HG03521 (cell line): ENCODE measurements around the gene AMZ2.
A peak's percentile ranks its signal among the peaks of the same experiment; 100 is the strongest.
"Not testable (repeated sequence)": the region's sequence is repeated elsewhere in the genome, so short reads cannot be mapped to it uniquely, and the experiment has no call there.

Experiments
- ATAC-seq: cut with Tn5 transposase; IDR thresholded peaks from one replicate; pipeline ENCODE4 v1.9.1; 2021; ENCODE audit warnings: mild to moderate bottlenecking, moderate library complexity; ENCODE audit not compliant: unreplicated experiment

AMZ2 gene

DNA sequence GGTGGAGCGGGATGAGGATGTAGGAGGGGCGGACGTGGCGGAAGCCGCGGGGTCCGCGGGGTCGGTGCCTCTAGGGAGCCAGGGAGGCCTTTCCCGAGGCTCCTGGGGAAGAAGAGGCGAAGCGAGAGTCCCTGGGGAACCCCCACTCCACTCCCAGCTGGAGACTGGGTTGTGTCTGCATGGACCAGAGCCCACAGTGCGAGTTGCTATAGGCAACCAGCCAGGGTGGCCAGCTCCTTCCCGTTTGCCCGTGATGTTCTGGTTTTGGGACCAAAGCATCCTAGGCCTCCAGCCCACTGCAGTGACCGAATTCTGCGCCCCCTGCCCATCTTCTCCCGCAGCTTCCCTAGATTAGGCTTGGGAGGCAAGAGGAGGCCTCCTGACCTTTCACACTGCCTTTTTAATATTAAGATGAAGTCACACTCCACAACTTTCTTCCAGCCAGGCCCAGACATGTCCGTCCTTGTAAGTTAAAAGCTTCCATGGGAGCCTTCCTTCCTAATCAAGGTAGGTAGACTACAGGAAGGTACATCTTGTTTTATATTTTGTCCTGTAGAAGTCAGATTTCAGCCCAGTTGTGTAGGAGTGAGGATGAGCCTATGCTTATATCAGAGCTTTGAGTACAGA, 469 bp downstream of the AMZ2 start:
- peak; percentile 16 for ATAC-seq

DNA sequence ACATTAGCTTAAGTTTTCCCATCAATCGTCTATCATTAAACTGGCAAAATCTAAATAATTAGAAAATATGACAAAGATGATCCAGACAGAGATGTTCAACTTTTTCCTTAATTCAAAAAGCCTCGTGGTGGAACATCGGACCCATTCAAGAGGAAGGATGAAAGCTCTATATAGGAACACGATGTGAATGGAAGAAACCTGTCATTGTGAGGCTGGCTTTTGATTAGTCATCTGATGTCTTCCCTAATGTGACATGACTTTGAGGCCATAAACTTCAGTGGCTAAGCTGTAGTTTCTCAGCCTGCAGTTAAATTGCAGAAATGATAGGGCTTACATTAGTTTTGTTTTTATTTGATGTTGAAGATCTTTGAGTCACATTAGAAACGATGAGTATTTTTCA, 1.0 kb downstream of the AMZ2 start:
- no peak for ATAC-seq

DNA sequence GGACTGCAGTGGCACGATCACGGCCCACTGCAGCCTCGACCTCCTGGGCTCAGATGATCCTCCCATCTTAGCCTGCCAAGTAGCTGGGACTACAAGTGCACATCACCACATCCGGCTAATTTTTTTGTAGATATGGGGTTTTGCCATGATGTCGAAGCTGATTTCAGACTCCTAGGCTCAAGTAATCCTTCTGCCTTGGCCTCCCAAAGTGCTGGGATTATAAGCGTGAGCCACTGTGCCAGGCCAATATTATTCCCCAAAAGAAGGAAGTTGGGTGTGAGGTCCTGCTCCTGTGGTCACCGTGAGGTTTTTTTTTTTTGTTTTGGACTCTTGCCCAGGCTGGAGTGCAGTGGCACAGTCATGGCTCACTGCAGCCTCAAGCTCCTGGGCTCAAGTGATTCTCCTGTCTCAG, 1.5 kb downstream of the AMZ2 start:
- ATAC-seq, result no peak

DNA sequence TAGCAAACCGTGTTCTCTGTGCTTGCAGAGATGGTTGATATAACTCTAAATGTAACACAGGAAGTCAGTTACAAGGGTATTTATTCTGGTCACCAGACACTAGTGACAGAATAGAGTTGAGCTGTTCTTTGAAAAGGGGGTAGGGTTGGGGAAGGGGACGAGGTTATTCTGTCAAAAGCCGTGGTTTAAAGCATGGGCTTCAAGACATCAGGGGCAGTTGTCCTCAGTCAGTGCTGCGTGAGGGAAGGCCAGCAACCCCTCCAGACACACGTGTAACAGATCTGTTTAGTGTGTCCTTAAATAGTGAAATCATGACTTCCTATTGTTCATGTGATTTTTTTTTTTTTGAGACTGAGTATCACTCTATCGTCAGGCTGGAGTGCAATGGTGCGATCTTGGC, 5.6 kb downstream of the AMZ2 start:
- ATAC-seq, result not testable (repeated sequence)

DNA sequence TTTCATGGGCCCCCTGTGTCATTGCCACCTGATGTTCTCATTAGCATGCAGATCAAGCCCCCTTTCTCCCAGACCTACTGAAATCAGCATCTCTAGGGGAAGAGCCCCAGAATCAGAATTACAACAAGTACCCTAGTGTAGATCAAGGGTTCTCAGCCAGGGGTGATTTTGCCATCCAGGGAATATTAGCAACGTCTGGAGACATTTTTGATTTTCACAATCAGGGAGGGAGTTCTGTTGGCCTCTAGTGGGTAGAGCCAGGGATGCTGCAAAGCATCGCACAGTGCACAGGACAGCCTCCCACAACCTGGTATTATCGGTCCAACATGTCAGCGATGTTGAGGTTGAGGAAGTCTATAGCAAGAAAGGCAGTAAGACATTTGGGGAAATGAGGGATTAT, 7.3 kb downstream of the AMZ2 start:
- no peak for ATAC-seq

GRCh38 chr17:68255731-68256538, 8.1 kb downstream of the AMZ2 start:
- ATAC-seq, result no peak

DNA sequence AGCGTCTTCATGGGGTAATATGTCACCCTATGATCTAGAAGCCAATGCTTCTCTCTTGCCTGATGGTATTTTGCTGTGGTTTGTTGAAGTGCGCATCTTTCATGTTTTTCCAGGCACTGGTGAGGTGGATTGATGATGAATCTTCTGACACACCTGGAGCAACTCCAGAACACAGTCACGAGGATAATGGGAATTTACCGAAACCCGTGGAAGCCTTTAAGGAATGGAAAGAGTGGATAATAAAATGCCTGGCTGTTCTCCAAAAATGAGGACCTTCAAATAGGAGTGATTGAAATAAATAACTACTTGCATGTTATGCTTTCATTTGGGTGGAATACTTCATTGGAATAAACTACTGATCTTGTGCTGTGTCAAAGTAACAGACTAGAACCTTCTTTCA, 8.9 kb downstream of the AMZ2 start:
- not testable (repeated sequence) for ATAC-seq

- ATAC-seq, result no peak
Measured at GRCh38 chr17:68257934-68258333, 10.1 kb downstream of the AMZ2 start.

- peak; percentile 94 for ATAC-seq
Measured at GRCh38 chr17:68258890-68259647, 11.2 kb downstream of the AMZ2 start.

- not testable (repeated sequence) for ATAC-seq
Measured at GRCh38 chr17:68259648-68259951, 11.8 kb downstream of the AMZ2 start.

DNA sequence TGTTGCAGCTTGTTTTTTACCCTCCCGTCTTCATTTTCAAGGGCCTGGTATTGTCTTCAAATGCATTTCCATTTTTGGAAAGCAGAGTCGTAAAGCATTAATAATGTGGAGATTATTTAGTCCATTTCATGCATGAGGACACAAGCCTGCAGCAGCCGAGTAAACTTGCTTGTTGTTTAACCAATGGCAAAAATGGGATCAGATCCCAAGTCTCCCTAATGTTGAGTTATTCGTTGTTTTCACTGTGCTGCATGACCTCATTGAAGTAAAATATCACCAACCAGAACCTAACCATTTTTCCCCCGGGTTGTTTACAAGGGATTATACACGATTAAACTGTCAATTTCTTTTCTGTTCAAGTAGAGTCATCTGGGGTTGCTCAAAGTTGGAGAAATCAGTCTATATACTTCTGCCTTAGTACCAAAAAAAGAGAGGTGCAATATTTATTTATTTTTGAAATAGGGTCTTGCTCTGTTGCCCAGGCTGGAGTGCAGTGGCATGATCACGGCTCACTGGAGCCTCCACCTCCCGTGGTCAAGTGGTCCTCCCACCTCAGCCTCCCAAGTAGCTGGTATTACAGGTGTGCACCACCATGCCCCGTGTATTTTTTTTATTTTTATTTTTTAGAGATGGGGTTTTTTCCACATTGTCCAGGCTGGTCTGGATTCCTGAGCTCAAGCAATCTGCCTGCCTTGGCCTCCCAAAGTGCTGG, 12.4 kb downstream of the AMZ2 start:
- ATAC-seq, result no peak

DNA sequence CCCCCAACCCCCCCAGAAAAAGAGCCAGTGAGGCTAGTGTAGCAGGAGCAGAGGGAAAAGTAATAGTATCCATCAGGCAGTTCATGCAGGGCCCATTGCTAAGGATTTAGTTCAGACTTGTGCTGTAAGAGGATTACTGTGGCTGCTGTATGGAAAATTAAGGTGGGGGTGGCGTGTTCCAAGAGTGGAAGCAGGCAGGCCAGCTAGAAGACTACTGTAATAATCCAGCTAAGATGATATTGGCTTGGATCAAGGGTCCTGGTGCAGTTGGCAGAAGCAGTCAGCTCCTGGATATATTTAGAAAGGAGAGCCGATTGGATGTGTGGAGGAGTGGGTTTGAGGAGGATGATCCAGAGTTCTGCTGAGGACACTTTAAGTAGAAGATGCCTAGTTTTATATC, 14.6 kb downstream of the AMZ2 start:
- not testable (repeated sequence) for ATAC-seq

DNA sequence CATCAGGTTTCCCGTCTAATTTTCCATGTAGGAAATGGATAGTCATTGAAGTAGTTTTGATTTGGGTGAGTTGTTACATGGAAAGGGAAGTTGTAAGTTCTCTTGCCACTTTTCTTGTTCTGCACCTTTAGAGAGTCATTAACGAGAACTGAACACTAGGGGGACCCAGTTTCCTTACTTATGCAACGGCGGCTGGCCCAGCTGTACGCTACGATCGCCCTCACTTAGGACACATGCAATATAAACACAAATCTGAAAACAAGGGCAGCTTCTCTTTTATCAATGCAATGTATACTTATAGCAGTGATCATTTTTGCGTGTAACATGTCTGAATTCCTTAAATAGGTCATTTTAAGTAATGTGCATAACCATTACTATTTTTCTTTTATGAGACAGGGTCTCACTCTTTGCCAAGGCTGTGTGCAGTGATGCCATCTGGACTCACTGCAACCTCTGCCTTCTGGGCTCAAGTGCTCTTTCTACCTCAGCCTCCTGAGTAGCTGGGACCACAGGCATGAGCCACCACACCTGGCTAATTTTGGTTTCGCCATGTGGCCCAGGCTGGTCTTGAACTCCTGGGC, 15.3 kb downstream of the AMZ2 start:
- not testable (repeated sequence) for ATAC-seq

DNA sequence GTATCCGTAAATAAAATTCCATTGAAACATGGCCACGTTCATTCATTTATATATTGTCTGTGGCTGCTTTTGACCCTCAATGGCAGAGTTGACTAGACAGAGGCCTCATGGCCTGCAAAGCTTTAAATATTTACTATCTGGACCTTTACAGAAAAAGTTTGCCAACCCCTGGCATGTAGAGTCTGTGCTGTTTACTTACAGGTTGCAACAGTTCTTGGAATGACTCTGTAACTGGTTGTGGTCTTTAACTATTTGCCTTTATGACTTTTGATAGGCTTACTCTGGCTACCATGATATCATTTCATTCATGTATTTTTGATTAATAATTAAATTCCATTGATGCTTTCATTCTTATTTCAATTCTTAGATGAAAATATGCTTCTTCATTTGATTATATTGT, 18.0 kb downstream of the AMZ2 start:
- not testable (repeated sequence) for ATAC-seq

GRCh38 chr17:68273722-68274121, 25.9 kb downstream of the AMZ2 start:
- no peak for ATAC-seq

DNA sequence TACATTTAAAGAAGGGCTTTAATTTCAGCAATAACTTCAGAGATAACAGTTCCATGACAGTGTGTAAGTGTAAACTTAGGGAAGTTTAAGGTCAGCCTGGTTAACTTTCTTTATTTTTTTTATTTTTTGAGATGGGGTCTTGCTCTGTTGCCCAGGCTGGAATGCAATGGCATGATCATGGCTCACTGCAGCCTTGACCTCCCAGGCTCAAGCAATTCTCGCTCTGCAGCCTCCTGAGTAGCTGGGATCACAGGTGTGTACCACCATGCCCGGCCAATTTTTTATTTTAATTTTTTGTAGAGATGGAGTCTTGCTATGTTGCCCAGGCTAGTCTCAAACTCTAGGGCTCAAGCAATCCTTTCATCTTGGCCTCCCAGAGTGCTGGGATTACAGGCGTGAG, 28.5 kb downstream of the AMZ2 start:
- not testable (repeated sequence) for ATAC-seq

- ATAC-seq, result no peak
Measured at GRCh38 chr17:68277807-68278206, 30.0 kb downstream of the AMZ2 start.

DNA sequence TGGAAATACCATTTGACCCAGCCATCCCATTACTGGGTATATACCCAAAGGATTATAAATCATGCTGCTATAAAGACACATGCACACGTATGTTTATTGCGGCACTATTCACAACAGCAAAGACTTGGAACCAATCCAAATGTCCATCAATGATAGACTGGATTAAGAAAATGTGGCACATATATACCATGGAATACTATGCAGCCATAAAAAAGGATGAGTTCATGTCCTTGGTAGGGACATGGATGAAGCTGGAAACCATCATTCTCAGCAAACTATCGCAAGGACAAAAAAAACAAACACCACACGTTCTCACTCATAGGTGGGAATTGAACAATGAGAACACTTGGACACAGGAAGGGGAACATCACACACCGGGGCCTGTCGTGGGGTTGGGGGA, 34.1 kb downstream of the AMZ2 start:
- ATAC-seq, result not testable (repeated sequence)

DNA sequence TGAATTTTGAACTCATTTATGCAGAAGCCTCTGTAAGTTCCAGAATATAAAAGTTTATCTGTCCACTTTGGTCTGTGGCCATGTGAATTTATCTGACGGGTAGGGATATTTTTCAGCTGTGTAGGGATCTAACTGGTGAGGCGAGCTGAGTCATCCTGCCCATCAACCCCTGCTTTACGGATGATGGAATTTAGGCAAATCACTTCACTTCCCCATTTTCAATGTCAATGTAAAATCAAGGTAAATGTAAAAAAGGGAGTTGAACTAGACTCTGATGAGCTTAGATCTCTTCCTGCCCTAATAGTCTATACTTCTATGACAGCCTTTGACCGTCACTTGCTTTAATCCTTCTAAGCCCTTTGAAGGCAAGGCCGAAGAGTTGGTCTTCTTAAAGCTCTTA, 40.5 kb downstream of the AMZ2 start:
- no peak for ATAC-seq

DNA sequence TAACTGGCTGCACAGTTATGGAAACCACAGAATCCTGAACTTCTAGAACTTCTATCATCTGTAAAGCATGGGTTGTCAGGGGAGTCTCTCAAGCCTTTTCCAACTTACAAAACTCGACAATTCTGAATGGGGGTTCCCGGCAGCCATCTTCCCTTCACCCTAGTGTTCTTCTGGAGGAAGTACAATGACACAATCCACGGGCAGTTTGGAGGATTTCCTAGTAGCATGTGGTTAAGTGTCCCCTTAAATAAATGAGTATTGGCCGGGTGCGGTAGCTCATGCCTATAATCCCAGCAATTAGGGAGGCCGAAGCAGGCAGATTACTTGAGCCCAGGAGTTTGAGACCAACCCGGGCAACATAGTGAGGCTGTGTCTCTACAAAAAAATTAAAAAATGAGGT, 41.0 kb downstream of the AMZ2 start:
- ATAC-seq, result no peak

- no peak for ATAC-seq
Measured at GRCh38 chr17:68289473-68289872, 41.6 kb downstream of the AMZ2 start.
